GM11168 (cell line): ENCODE results near the gene COX7A1.
"Not testable (repeated sequence)": the region's sequence is repeated elsewhere in the genome, so short reads cannot be mapped to it uniquely, and the experiment has no call there.

ENCODE experiments used
- in situ Hi-C: fragments of 300-500 bp; cut with MboI; formaldehyde crosslinking; loops from one replicate; pipeline ENCODE4 v1.12.0; 2022; ENCODE audit warnings: low sequenced_read_pairs; ENCODE audit not compliant: unreplicated experiment

The COX7A1 gene

DNA sequence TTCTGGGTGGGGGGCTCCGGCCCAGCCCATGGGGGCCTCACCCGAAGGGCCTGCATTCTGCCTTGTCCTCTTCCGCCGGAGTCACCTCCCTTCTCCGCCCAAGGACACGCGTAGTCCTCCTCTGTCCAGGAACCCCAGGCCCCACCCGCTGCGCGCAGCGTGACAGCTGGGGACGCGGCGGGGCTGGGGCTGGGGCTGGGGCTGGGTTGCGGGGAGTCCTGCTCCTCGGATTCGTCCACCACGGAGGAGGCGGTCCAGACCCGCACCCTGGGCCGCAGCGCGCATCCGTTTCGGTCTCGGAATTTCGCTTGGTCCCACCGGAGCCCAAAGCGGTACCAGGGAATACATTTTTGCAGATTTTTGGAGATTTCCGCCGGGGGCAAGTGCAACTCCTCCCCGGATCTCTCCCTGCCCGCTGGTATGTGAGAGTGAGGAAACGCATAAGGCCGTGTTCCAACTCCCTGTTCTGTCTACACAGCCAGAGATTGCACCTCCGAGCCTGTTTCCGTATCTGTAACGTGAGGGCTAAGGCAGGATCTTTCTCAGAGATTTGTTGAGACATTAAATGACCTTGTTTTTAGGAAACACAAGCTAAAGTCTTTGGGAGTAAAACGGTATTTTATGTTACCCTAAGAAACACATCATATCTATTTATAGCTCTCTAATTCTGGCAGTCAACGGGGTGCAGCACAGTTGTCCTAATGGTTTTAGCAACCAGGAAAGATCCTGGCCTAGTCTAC is at the start of gene COX7A1:
Gene COX7A1 (minus strand): TSS at position 96 of the 740 bp plus-strand sequence. CDS start 40 bp downstream, at position 56.
- in situ Hi-C loops = no loop called here

DNA sequence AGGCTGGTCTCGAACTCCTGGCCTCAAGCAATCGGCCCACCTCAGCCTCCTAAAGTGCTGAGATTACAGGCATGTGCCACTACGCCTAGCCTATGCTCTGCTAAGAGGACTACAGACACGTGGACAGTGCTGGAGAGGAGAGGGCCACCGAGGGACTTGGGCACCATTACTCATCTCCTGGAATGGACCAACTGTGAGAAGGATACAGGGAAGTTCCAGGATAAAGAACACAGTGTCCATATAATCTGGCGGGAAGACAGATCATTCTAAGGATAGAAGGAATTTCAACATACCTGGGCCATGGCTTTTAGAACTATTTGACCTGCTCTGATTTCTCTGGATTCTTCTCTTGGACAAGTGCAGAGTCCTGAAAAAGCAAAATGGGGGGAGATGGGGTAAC is 49.4 kb upstream of the COX7A1 start:
- in situ Hi-C loops = no loop called here

DNA sequence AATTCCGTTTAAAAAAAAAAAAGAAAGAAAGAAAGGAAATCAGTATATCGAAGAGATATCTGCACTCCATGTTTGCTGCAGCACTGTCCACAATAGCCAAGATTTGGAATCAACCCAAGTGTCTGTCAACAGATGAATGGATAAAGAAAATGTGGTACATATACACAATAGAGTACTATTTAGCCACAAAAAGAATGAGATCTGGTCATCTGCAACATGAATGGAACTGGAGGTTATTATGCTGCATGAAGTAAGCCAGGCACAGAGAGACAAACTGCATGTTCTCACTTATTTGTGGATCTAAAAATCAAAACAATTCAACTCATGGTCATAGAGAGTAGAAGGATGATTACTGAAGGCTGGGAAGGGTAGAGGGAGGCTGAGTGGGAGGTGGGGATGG is 45.9 kb upstream of the COX7A1 start:
- in situ Hi-C loops = no loop called here

DNA sequence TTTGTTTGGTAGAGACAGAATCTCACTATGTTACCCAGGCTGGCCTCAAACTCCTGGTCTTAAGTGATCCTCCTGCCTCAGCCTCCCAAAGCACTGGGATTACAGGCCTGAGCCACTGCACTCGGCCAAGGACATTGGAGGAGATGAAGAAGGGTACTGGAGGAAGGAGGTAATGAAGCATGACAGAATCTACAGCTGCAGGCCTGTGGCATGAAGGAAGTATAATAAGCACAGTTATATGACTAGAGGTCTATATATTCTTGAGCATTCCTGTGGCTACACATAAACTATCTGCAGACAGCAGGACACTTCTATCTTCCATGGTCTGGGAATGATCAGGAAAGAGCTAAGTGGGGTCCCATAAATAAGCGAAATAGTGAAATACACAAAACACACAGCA is 44.0 kb upstream of the COX7A1 start:
- in situ Hi-C loops = no loop called here

DNA sequence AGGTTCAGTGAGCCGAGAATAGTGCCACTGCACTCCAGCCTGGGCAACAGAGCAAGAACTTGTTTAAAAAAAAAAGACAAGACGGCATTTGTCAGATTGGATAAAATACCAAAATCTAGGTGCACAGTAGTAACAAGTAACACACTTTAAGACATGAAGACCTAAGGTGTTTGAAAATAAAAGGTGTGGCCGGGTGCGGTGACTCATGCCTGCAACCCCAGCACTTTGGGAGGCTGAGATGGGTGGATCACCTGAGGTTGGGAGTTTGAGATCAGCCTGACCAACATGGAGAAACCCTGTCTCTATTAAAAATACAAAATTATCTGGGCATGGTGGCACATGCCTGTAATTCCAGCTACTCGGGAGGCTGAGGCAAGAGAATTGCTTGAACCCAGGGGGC is 34.5 kb upstream of the COX7A1 start:
- in situ Hi-C loops = not testable (repeated sequence)

DNA sequence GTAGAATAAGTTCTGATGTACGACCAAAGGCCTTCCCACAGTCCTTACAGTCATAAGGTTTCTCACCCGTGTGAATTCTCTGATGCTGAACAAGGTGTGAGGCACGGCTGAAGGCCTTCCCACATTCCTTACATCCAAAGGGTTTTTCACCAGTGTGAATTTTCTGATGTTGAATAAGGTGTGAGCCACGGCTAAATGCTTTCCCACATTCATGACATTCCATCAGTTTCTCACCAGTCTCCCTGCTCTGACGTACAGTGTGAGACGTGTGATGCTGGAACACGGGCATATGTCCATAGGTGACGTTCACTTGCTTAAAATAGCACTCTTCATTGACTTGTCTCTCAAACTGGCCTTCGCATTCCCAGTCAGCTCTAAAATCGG is 31.0 kb upstream of the COX7A1 start:
- in situ Hi-C loops = no loop called here

DNA sequence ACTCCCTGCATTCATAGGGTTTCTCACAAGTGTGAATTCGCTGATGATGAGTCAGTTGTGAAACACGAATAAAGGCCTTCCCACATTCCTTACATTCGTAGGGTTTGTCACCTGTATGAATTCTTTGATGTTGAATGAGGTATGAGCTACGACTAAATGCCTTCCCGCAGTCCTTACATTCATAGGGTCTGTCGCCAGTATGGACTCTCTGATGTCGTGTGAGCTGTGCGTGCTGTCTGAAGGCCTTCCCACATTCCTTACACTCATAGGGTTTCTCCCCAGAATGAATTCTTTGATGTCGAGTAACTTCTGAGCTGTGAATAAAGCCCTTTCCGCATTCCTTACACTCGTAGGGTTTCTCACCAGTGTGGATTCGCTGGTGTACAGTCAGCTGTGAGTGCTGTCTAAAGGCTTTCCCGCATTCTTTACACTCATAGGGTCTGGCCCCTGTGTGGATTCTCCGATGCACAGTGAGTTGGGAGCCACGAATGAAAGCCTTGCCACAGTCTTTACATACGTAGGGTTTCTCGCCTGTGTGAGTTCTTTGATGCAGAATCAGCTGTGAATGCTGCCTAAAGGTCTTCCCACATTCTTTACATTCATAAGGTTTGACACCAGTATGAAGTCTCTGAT is 30.5 kb upstream of the COX7A1 start:
- in situ Hi-C loops = no loop called here

DNA sequence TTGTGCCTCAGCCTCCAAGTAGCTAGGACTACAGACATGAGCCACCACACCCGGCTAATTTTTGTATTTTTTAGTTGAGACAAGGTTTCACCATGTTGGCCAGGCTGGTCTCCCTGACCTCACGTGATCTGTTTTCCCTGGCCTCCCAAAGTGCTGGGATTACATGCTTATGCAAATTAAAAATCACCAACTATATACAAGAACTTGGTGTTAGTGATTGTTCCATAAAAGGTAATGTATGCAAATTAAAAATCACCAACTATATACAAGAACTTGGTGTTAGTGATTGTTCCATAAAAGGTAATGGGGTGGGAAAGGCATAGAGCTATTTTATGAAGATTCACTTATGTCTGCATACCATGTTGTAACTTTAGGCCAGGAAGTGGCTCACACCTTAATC is 26.8 kb upstream of the COX7A1 start:
- in situ Hi-C loops = not testable (repeated sequence)

DNA sequence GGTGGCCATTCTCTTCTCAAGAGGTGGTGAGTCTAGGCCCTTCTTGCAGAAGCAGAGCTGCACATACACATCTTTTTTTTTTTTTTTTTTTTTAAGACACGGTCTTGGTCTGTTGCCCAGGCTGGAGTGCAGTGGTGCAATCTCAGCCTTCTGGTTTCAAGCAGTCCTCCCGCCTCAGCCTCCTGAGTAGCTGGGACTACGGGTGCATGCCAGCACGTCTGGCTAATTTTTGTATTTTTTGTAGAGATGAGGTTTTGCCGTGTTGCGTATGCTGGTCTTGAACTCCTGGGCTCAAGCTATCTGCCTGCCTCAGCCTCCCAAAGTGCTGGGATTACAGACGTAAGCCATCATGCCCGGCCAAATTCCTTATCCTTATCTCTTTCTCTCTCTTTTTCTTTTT is 21.6 kb upstream of the COX7A1 start:
- in situ Hi-C loops = loop anchor here (5.0 kb wide), 1 partner anchor 47 kb away; no protein-coding TSS in a partner anchor

DNA sequence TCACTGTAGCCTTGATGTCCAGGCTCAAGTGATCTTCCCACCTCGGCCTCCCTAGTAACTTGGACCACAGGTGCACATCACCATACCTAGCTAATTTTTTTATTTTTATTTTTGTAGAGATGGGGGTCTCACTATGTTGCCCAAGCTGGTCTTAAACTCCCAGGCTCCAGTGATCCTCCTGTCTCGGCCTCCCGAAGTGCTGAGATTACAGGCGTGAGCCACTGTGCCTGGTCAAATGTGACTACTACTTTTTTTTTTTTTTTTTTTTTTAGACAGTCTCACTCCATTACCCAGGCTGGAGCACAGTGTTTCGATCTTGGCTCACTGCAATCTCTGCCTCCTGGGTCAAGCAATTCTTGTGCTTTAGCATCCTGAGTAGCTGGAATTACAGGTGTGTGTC is 20.6 kb upstream of the COX7A1 start:
- in situ Hi-C loops = loop anchor here (5.0 kb wide), 1 partner anchor 46 kb away; no protein-coding TSS in a partner anchor

DNA sequence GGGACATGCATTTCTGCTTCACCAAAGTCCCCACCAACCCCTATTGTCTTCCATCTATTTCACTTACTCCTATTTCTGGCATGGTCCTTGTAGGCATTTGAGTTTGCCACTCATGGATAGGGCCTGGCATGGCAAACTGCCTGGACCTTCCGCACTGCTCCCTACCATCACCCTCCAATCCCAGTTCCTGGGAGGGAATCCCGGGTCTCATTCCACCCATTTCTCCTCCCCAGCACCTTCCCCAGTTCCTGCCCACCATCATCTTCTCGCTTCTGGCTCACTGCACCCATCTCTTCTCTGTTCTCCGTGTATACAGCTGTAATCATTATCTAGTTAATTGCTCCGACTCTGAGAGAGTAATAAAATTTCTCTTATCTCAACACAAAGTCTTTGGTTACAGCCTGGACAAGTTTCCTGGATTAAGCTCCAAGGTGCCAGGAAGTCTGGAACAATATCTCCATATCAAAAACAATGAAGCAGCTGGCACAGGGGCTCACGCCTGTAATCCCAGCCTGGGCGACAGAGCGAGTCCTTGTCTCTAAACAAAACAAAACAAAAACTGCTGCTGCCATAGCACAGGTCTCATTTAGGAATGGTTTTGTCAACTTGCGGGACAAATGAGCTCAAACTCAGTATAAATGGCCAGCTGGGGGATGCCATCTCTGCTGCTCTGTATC is 17.0 kb upstream of the COX7A1 start:
- in situ Hi-C loops = no loop called here

DNA sequence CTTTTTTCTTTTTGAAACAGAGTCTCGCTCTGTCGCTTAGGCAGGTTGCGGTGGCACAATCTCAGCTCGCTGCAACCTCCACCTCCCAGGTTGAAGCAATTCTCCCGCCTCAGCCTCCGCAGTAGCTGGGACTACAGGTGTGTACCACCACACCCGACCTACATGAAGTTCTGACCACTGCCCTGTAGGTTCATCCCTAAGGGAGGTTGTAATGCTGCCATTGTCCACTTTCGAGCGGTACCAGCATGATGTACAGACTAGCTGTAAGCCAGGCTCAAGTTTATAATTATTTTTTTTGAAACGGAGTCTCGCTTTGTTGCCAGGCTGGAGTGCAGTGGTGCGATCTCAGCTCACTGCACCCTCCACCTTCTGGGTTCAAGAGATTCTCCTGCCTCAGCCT is 11.6 kb upstream of the COX7A1 start:
- in situ Hi-C loops = no loop called here

DNA sequence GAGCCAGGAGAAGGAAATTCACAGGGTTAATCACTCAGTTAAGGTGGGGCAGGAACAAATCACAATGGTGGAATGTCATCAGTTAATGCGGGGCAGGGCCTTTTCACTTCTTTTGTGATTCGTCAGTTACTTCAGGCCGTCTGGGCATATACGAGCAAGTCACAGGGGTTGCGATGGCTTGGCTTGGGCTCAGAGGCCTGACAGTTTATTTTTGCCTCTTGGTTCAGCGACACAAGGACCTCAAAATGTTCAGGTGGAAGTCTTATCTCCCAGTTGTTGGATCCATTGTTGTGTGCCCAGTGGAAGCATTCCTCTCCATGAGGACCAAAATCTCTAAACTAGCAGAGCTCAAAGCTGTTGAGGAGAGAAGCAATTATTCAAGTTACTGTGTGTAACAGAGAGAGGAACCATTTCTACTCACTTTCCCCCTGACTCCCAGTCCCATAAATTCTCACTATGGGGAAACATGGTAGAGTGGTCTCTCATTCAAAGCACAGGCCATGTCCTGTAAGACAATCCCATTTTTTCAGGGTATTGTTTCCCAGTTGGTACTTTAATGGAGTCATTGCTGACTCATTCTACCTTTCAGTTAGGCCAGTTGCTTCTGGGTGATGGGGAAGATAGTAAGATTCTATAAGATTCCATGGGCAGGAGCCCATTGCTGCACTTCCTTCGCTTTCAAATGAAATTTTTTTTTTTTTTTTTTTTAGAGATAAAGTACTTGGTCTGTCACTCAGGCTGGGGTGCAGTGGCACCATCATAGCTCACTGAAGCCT is 8.8 kb upstream of the COX7A1 start:
- in situ Hi-C loops = no loop called here

DNA sequence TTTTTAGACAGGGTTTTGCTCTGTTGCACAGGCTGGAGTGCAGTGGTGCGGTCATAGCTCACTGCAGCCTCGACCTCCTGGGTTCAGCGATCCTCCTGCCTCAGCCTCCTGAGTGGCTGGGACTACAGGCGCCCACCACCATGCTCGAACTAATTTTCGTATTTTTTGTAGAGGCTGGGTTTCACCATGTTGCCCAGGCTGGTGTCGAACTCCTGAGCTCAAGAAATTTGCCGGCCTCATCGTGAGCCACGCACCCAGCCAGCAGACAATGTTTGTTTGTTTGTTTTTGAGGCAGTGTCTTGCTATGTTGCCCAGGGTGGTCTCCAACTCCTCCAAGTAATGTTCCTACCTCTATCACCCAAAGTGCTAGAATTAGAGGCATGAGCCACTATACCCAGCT is 879 bp upstream of the COX7A1 start:
- in situ Hi-C loops = no loop called here

DNA sequence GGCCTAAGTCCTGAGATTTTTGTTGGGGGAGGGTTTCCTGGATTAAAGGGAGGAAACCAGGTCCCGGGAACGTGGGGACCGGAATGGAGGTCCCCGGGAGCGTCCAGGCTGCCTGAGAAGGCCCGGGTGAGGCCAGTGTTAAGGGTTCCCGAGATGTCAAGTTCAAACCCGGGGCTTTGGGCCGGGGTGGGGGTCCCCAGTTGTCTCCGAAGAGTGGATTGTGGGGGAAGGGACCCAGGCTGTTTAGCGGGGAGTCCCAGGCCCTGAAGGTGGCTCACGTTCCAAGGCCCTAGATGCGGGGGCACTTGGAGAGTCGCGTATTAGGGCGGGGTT is 262 bp downstream of the COX7A1 start:
- in situ Hi-C loops = no loop called here

DNA sequence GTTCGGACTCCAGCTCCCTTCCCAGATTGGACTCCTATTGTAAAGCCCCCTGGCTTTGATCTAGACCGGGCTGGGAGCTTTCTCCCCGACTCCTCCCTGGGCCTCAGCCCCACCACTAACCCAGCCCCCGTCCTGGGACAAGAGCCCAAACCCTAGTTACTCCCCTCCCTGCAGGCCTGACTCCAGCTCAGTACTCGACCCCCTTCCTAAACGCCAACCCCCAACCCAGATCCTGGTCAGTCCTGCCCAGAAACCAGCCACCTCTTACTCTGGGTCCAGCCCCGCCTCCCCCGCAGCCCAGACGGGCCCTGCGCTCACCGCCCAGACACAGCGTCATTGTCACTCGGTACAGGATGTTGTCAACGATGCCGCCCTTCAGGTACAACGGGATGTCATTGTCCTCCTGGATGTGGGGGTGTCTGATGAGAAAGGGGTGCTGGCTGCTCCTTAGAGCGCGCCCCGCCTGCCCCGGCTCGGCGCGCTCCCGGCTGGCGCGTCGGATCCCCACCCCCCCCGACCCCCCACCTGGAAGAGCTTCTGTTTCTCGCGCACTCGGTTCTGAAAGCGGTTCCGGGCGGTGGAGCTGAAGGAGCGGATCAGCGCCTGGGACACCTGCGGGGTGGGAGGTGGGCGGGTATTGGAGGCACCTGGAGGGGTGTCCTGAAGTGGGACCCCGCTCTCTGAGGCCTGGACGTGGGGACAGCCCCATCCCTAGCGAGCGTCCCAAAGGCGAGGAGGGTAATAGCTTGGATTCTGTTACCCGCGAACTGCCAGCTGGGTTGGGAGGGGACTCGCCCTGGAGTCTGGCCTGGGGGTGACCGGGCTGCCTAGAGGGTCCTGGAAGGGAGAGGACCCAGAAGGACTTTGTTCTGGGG is 866 bp downstream of the COX7A1 start:
- in situ Hi-C loops = no loop called here

DNA sequence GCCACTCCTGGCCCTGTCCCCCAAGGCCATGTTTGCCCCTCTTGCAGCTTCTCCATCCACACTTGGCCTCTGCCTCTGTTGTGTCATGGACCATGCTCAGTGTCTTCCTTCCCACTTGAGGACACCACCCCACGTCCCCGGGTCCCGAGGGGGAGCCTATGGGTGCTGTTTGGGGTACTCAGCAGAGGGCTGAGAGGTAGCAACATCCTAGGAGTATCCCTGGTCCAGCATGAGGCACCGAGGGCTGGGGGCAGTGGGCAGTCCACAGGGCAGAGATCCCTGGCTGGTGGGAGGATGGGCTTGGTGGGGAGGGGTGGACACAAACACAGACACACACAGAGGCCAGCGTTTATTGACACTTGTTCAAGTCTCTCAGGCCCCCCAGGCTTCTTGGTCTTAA is 1.7 kb downstream of the COX7A1 start:
- in situ Hi-C loops = no loop called here

DNA sequence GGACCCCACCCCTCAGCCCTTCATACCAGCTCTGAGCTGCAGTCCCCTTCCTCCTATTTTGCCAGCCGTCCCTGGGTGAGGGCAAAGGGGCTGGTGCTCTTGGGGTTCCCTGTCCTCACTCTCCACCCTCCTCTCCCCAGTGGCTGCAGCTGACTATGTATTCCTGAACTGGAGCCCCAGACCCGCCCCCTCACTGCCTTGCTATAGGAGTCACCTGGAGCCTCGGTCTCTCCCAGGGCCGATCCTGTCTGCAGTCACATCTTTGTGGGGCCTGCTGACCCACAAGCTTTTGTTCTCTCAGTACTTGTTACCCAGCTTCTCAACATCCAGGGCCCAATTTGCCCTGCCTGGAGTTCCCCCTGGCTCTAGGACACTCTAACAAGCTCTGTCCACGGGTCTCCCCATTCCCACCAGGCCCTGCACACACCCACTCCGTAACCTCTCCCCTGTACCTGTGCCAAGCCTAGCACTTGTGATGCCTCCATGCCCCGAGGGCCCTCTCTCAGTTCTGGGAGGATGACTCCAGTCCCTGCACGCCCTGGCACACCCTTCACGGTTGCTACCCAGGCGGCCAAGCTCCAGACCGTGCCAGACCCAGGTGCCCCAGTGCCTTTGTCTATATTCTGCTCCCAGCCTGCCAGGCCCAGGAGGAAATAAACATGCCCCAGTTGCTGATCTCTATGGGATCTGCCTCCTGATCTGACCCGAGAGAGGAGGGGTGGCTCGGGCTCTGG is 2.4 kb downstream of the COX7A1 start:
- in situ Hi-C loops = no loop called here

DNA sequence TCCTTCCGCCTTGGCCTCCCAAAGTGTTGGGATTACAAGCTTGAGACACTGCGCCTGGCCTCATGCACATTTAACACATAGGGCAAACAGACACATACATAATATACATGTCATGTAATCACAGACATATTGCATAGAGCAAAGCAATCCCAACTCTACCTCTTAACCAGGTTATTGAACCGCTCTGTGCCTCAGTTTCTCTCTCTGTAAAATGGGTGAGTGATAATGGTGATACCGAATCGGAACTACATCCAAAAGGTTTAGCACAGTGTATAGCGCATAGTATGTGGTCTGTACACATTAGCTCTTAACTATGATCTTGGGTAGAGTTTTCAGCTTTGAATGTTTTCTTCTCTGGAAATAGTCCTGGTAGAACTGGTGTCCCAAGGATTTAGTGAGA is 7.6 kb downstream of the COX7A1 start:
- in situ Hi-C loops = no loop called here
